GM21576 (cell line): Measurements from ENCODE around the gene TCFL5.
A peak's percentile ranks its signal among the peaks of the same experiment; 100 is the strongest.
"Not testable (repeated sequence)": the region's sequence is repeated elsewhere in the genome, so short reads cannot be mapped to it uniquely, and the experiment has no call there.

Experiments used
- ATAC-seq: cut with Tn5 transposase; IDR thresholded peaks from one replicate; pipeline ENCODE4 v1.9.1; 2021; ENCODE audit warnings: mild to moderate bottlenecking, moderate library complexity; ENCODE audit not compliant: unreplicated experiment

TCFL5 gene

GRCh38 chr20:62880935-62881661, 19.5 kb upstream of the TCFL5 start:
- ATAC-seq = no peak

GRCh38 chr20:62880147-62880934, 18.7 kb upstream of the TCFL5 start:
- ATAC-seq = no peak

GRCh38 chr20:62879275-62880146, 17.9 kb upstream of the TCFL5 start:
- ATAC-seq = no peak

- no peak for ATAC-seq
Measured at GRCh38 chr20:62878244-62879038, 16.8 kb upstream of the TCFL5 start.

- no peak for ATAC-seq
Measured at GRCh38 chr20:62876902-62877816, 15.5 kb upstream of the TCFL5 start.

- ATAC-seq = no peak
Measured at GRCh38 chr20:62876501-62876901, 14.9 kb upstream of the TCFL5 start.

GRCh38 chr20:62875419-62876361, 14.1 kb upstream of the TCFL5 start:
- ATAC-seq = no peak

- no peak for ATAC-seq
Measured at GRCh38 chr20:62874964-62875344, 13.3 kb upstream of the TCFL5 start.

GRCh38 chr20:62873681-62874031, 12.0 kb upstream of the TCFL5 start:
- not testable (repeated sequence) for ATAC-seq

GRCh38 chr20:62873280-62873679, 11.7 kb upstream of the TCFL5 start:
- no peak for ATAC-seq

GRCh38 chr20:62872862-62873261, 11.2 kb upstream of the TCFL5 start:
- ATAC-seq = no peak

- no peak for ATAC-seq
Measured at GRCh38 chr20:62872184-62872847, 10.7 kb upstream of the TCFL5 start.

- ATAC-seq = no peak
Measured at GRCh38 chr20:62864207-62864606, 2.6 kb upstream of the TCFL5 start.

- ATAC-seq = peak; percentile 23
Measured at GRCh38 chr20:62860924-62861691, 514 bp downstream of the TCFL5 start.

GRCh38 chr20:62860391-62860923, 1.2 kb downstream of the TCFL5 start:
- ATAC-seq = no peak

GRCh38 chr20:62859721-62860120, 1.9 kb downstream of the TCFL5 start:
- ATAC-seq = no peak
